ENCODE results near the gene INTS11. TPM values are rescaled to one million over a fixed set of nuclear protein-coding genes. Genes with fewer than 3 reads are reported as not detected.

Gene INTS11
- total and polyA plus RNA-seq, 9 of the 15 experiments (the other 6 are each of a cell fraction or from before 2014, with no cell fraction given) = 3.6 to 183 (median 110) TPM

DNA sequence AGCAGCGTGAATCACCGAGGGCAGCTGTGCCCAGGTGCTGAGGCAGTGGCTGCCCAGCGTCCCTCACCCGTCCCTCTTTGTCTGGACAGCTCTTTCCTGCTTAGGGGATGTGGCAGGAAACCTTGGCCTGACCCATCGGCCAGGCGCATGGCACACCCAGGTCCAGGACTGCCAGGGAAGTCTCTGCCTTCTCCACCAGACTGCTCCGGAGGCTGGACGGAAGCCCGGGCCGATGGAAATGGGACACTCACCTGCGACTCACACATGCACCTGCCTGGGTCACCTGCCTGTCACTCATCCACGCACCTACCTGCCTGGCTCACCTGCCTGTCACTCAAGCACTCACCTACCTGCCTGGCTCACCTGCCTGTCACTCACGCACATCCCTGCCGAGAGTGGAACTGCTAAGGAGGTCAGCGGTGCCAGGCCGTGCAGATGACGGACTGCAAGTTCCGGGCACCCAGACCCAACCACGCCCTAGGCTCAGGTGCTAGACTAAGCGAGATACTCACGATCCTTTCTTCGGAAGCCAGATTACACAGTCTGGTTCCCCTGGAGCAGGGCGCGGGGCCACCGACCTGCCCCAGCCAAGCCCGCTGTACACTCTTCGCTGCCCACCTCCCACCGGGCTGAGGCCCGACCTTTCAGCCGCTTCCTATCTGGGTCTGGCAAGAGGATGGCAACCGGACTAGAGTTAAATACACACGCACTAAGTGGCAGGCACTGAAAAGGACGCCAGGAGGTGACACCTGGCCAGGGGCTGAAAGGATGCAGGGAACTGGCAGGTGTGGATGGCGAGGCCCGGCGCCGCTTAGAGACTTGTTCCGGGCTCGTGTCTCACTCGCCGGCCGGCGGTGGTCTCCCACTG, 51.9 kb downstream of the INTS11 start (continued):
- TF ChIP-seq, protein P1, sequence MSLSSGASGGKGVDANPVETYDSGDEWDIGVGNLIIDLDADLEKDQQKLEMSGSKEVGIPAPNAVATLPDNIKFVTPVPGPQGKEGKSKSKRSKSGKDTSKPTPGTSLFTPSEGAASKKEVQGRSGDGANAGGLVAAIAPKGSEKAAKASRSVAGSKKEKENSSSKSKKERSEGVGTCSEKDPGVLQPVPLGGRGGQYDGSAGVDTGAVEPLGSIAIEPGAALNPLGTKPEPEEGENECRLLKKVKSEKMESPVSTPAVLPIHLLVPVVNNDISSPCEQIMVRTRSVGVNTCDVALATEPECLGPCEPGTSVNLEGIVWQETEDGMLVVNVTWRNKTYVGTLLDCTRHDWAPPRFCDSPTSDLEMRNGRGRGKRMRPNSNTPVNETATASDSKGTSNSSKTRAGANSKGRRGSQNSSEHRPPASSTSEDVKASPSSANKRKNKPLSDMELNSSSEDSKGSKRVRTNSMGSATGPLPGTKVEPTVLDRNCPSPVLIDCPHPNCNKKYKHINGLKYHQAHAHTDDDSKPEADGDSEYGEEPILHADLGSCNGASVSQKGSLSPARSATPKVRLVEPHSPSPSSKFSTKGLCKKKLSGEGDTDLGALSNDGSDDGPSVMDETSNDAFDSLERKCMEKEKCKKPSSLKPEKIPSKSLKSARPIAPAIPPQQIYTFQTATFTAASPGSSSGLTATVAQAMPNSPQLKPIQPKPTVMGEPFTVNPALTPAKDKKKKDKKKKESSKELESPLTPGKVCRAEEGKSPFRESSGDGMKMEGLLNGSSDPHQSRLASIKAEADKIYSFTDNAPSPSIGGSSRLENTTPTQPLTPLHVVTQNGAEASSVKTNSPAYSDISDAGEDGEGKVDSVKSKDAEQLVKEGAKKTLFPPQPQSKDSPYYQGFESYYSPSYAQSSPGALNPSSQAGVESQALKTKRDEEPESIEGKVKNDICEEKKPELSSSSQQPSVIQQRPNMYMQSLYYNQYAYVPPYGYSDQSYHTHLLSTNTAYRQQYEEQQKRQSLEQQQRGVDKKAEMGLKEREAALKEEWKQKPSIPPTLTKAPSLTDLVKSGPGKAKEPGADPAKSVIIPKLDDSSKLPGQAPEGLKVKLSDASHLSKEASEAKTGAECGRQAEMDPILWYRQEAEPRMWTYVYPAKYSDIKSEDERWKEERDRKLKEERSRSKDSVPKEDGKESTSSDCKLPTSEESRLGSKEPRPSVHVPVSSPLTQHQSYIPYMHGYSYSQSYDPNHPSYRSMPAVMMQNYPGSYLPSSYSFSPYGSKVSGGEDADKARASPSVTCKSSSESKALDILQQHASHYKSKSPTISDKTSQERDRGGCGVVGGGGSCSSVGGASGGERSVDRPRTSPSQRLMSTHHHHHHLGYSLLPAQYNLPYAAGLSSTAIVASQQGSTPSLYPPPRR (CRISPR knock-in tag; IDR thresholded peaks at IDR 0.05; ENCODE audit: borderline replicate concordance) = peak; percentile 82; the same call in 1 of the 2 replicates
- peak; percentile 12 for TF ChIP-seq HNRNPLL (IDR thresholded peaks at IDR 0.05; ENCODE audit: low read depth, low read length, poor library complexity, severe bottlenecking)
- 0 out of 4 replicates have a peak, but pooled peaks of 1 of the 2 experiments have one; percentile 13 for TF ChIP-seq MAZ (CRISPR knock-in tag; conservative IDR thresholded peaks at IDR 0.05 in 1 of 2, IDR thresholded peaks at IDR 0.05 in 1 of 2)
- 0 out of 2 replicates have a peak, but pooled peaks have one; percentile 39 for TF ChIP-seq NR2C2 (CRISPR knock-in tag; IDR thresholded peaks at IDR 0.05)
- TF ChIP-seq NR2C2 (tag; IDR thresholded peaks at IDR 0.05) = no peak
- TF ChIP-seq FOXJ3 (CRISPR knock-in tag; IDR thresholded peaks at IDR 0.05) = no peak
- 0 out of 2 replicates have a peak, but pooled peaks have one; percentile 35 for TF ChIP-seq SUPT5H (IDR thresholded peaks at IDR 0.05)
- 0 out of 2 replicates have a peak, but pooled peaks have one; percentile 21 for TF ChIP-seq NKRF (IDR thresholded peaks at IDR 0.05; ENCODE audit: borderline replicate concordance)
- TF ChIP-seq ZNF583 (CRISPR knock-in tag; IDR thresholded peaks at IDR 0.05) = 0 out of 2 replicates have a peak, but pooled peaks have one; percentile 36
- TF ChIP-seq KDM5B (IDR thresholded peaks at IDR 0.05; ENCODE audit: insufficient replicate concordance, low read depth, low read length) = peak; percentile 42
- no peak for TF ChIP-seq TBP (optimal IDR thresholded peaks at IDR 0.05; ENCODE audit: low read depth, low read length)
- TF ChIP-seq POLR2G (IDR thresholded peaks at IDR 0.05; ENCODE audit: low read depth, low read length) = peak; percentile 50; the same call in 1 of the 2 replicates
- TF ChIP-seq NR2F6 (CRISPR knock-in tag; IDR thresholded peaks at IDR 0.05) = 0 out of 2 replicates have a peak, but pooled peaks have one; percentile 31
- TF ChIP-seq, protein P2, sequence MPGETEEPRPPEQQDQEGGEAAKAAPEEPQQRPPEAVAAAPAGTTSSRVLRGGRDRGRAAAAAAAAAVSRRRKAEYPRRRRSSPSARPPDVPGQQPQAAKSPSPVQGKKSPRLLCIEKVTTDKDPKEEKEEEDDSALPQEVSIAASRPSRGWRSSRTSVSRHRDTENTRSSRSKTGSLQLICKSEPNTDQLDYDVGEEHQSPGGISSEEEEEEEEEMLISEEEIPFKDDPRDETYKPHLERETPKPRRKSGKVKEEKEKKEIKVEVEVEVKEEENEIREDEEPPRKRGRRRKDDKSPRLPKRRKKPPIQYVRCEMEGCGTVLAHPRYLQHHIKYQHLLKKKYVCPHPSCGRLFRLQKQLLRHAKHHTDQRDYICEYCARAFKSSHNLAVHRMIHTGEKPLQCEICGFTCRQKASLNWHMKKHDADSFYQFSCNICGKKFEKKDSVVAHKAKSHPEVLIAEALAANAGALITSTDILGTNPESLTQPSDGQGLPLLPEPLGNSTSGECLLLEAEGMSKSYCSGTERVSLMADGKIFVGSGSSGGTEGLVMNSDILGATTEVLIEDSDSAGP (CRISPR knock-in tag; IDR thresholded peaks at IDR 0.05) = 0 out of 2 replicates have a peak, but pooled peaks have one; percentile 58
- no peak for TF ChIP-seq PHF21A (IDR thresholded peaks at IDR 0.05; ENCODE audit: borderline replicate concordance, low read depth)
- peak; percentile 20; the same call in 1 of the 2 replicates for TF ChIP-seq MAX (CRISPR knock-in tag; IDR thresholded peaks at IDR 0.05)
- TF ChIP-seq COPS2 (conservative IDR thresholded peaks at IDR 0.05) = no peak

All from K562 (cell line).